ENCODE measurements around the gene CYSRT1.

CYSRT1 gene

GRCh38 chr9:137250329-137251193 lies 25.6 kb downstream of the CYSRT1 start:
- no peak for DNase-seq (ENCODE audit: extremely low spot score)
- TF ChIP-seq CTCF (IDR thresholded peaks at IDR 0.05; ENCODE audit: control extremely low read depth, extremely low read depth, low read depth, missing control alignments): no peak
- ChIA-PET CTCF (interaction anchor here (3.8 kb wide), 1 partner anchor 14 kb away, joined by 17 read pairs; no protein-coding TSS in a partner anchor), POLR2A (interaction anchor here (0.5 to 7.2 kb wide), 3 partner anchors 8 to 550 kb away, joined by 4 to 124 read pairs (median 9); partner anchors contain the start of gene TUBB4B)

- CTCF ChIA-PET: no interaction called here
- DNase-seq (ENCODE audit: extremely low spot score): no peak
- POLR2A ChIA-PET: interaction anchor here (7.2 kb wide), 1 partner anchor 8 kb away, joined by 124 read pairs; the partner anchor contains the start of gene TUBB4B
- no peak for TF ChIP-seq CTCF (IDR thresholded peaks at IDR 0.05; ENCODE audit: control extremely low read depth, extremely low read depth, low read depth, missing control alignments)
Measured at GRCh38 chr9:137251194-137251461, 26.2 kb downstream of the CYSRT1 start, which contains the start of gene STPG3. Gene STPG3, plus strand, starts transcription at chr9:137251286. Its CDS starts 1 bp downstream, at chr9:137251287.

- ChIA-PET POLR2A (interaction anchor here (7.2 kb wide), 1 partner anchor 9 kb away, joined by 124 read pairs; the partner anchor contains the start of gene TUBB4B), CTCF (no interaction called here)
- DNase-seq (ENCODE audit: extremely low spot score): no peak
- no peak for TF ChIP-seq CTCF (IDR thresholded peaks at IDR 0.05; ENCODE audit: control extremely low read depth, extremely low read depth, low read depth, missing control alignments)
Measured at GRCh38 chr9:137251490-137252268, 26.7 kb downstream of the CYSRT1 start.

- CTCF ChIA-PET: interaction anchor here (1.1 to 2.0 kb wide), 6 partner anchors 9 to 50 kb away, joined by 3 to 8 read pairs (median 4); partner anchors contain the start of gene RNF224
- DNase-seq (ENCODE audit: extremely low spot score): no peak
- POLR2A ChIA-PET: interaction anchor here (1.3 to 7.2 kb wide), 2 partner anchors 10 to 16 kb away, joined by 3 to 124 read pairs; partner anchors contain the start of gene TUBB4B
- TF ChIP-seq CTCF (IDR thresholded peaks at IDR 0.05; ENCODE audit: control extremely low read depth, extremely low read depth, low read depth, missing control alignments): no peak
Measured at GRCh38 chr9:137252555-137253506, 27.9 kb downstream of the CYSRT1 start.

GRCh38 chr9:137253717-137254623 lies 29.0 kb downstream of the CYSRT1 start:
- CTCF ChIA-PET: interaction anchor here (0.8 to 2.0 kb wide), 11 partner anchors 9 to 169 kb away, joined by 3 to 10 read pairs (median 4); partner anchors contain the start of genes EXD3, NOXA1, RNF224 and TUBB4B
- POLR2A ChIA-PET: interaction anchor here (0.5 to 7.2 kb wide), 4 partner anchors 11 to 365 kb away, joined by 3 to 124 read pairs (median 3); partner anchors contain the start of gene TUBB4B
- no peak for TF ChIP-seq CTCF (IDR thresholded peaks at IDR 0.05; ENCODE audit: control extremely low read depth, extremely low read depth, low read depth, missing control alignments)
- no peak for DNase-seq (ENCODE audit: extremely low spot score)
